ENCODE results near the gene NAT14. TPM values are rescaled to one million over a fixed set of nuclear protein-coding genes. Genes with fewer than 3 reads are reported as not detected.

NAT14 gene
- total RNA-seq, 1 donor from 2014 or later, result 16.6 TPM

- TF ChIP-seq CTCF (IDR thresholded peaks at IDR 0.05), result no peak
- Histone ChIP-seq H3K36me3 (peaks cover 20% of the 10 kb centered on the region), H3K4me3 (peak overlapping the region; percentile 64), H3K9me3 (no peaks in the 10 kb centered on the region), H3K4me1 (peaks cover 22% of the 10 kb centered on the region), H3K27me3 (ENCODE audit: low read depth) (no peaks in the 10 kb centered on the region), H3K27ac (no peak overlapping the region)
- DNase-seq (no peak), ATAC-seq (no peak)
- intact Hi-C loops (cut with DNase I), result no loop called here
Observed at GRCh38 chr19:55477905-55478304, 7.1 kb upstream of the NAT14 start.

- no peak for TF ChIP-seq CTCF (IDR thresholded peaks at IDR 0.05)
- Histone ChIP-seq H3K4me1 (peaks cover 22% of the 10 kb centered on the region), H3K4me3 (no peak overlapping the region), H3K27me3 (ENCODE audit: low read depth) (no peaks in the 10 kb centered on the region), H3K27ac (no peak overlapping the region), H3K36me3 (peaks cover 24% of the 10 kb centered on the region), H3K9me3 (no peaks in the 10 kb centered on the region)
- ATAC-seq (no peak), DNase-seq (no peak)
- intact Hi-C loops (cut with DNase I), result no loop called here
Observed at GRCh38 chr19:55478364-55478763, 6.6 kb upstream of the NAT14 start.

- Histone ChIP-seq H3K9me3 (no peaks in the 10 kb centered on the region), H3K27me3 (ENCODE audit: low read depth) (no peaks in the 10 kb centered on the region), H3K36me3 (peaks cover 28% of the 10 kb centered on the region), H3K4me3 (no peak overlapping the region), H3K27ac (no peak overlapping the region), H3K4me1 (peaks cover 25% of the 10 kb centered on the region)
- DNase-seq, result no peak
- no peak for ATAC-seq
- no peak for TF ChIP-seq CTCF (IDR thresholded peaks at IDR 0.05)
- intact Hi-C loops (cut with DNase I), result no loop called here
Observed at GRCh38 chr19:55479045-55479444, 5.9 kb upstream of the NAT14 start.

- Histone ChIP-seq H3K4me3 (no peak overlapping the region), H3K36me3 (peaks cover 28% of the 10 kb centered on the region), H3K27me3 (ENCODE audit: low read depth) (no peaks in the 10 kb centered on the region), H3K27ac (no peak overlapping the region), H3K9me3 (no peaks in the 10 kb centered on the region), H3K4me1 (peaks cover 31% of the 10 kb centered on the region)
- no peak for DNase-seq
- no peak for TF ChIP-seq CTCF (IDR thresholded peaks at IDR 0.05)
- ATAC-seq, result no peak
- intact Hi-C loops (cut with DNase I), result no loop called here
Observed at GRCh38 chr19:55479451-55480230, 5.3 kb upstream of the NAT14 start.

- intact Hi-C loops (cut with DNase I), result no loop called here
- DNase-seq (no peak), ATAC-seq (no peak)
- Histone ChIP-seq H3K9me3 (no peaks in the 10 kb centered on the region), H3K27ac (no peak overlapping the region), H3K27me3 (ENCODE audit: low read depth) (no peaks in the 10 kb centered on the region), H3K4me1 (peaks cover 37% of the 10 kb centered on the region), H3K36me3 (peaks cover 28% of the 10 kb centered on the region), H3K4me3 (no peak overlapping the region)
- no peak for TF ChIP-seq CTCF (IDR thresholded peaks at IDR 0.05)
Observed at GRCh38 chr19:55481148-55481793, 3.7 kb upstream of the NAT14 start.
